Measurements from ENCODE around the gene PTPN1. TPM values are rescaled to one million over a fixed set of nuclear protein-coding genes. Genes with fewer than 3 reads are reported as not detected.

The PTPN1 gene
- total RNA-seq, 1 donor from 2014 or later, result 78.2 TPM

- no peaks in the 10 kb centered on the region for H3K27me3 ChIP-seq (ENCODE audit: low read depth)
- peak; percentile 51 for DNase-seq
- intact Hi-C loops (cut with DNase I), result loop anchor here (10.0 kb wide), 1 partner anchor 64 kb away; no protein-coding TSS in a partner anchor
- H3K4me1 ChIP-seq, result peaks cover 58% of the 10 kb centered on the region
- no peaks in the 10 kb centered on the region for H3K36me3 ChIP-seq
- no peaks in the 10 kb centered on the region for H3K9me3 ChIP-seq
- peak overlapping the region; percentile 98 for H3K27ac ChIP-seq
- peak; percentile 6 to 17 for ATAC-seq
- peak overlapping the region; percentile 98 for H3K4me3 ChIP-seq
- no peak for TF ChIP-seq CTCF (IDR thresholded peaks at IDR 0.05)
Measured at GRCh38 chr20:50510706-50511542, 741 bp downstream of the PTPN1 start.

GRCh38 chr20:50512323-50512722, 2.1 kb downstream of the PTPN1 start:
- no peak for ATAC-seq
- Histone ChIP-seq H3K9me3 (no peaks in the 10 kb centered on the region), H3K4me3 (peak overlapping the region; percentile 98), H3K27ac (peak overlapping the region; percentile 55), H3K36me3 (no peaks in the 10 kb centered on the region), H3K4me1 (peaks cover 72% of the 10 kb centered on the region), H3K27me3 (ENCODE audit: low read depth) (no peaks in the 10 kb centered on the region)
- no peak for DNase-seq
- intact Hi-C loops (cut with DNase I), result loop anchor here (10.0 kb wide), 1 partner anchor 62 kb away; no protein-coding TSS in a partner anchor
- TF ChIP-seq CTCF (IDR thresholded peaks at IDR 0.05), result no peak

- no peak for TF ChIP-seq CTCF (IDR thresholded peaks at IDR 0.05)
- H3K4me1 ChIP-seq, result peaks cover 83% of the 10 kb centered on the region
- H3K36me3 ChIP-seq, result no peaks in the 10 kb centered on the region
- H3K4me3 ChIP-seq, result peak overlapping the region; percentile 98
- ATAC-seq, result peak in 1 of 2 donors; percentile 1
- no peak for DNase-seq
- intact Hi-C loops (cut with DNase I), result loop anchor here (10.0 kb wide), 1 partner anchor 61 kb away; no protein-coding TSS in a partner anchor
- no peaks in the 10 kb centered on the region for H3K27me3 ChIP-seq (ENCODE audit: low read depth)
- no peaks in the 10 kb centered on the region for H3K9me3 ChIP-seq
- H3K27ac ChIP-seq, result peak overlapping the region; percentile 55
Measured at GRCh38 chr20:50513169-50514034, 3.2 kb downstream of the PTPN1 start.

- no peak for TF ChIP-seq CTCF (IDR thresholded peaks at IDR 0.05)
Measured at GRCh38 chr20:50514035-50514337, 3.8 kb downstream of the PTPN1 start.

GRCh38 chr20:50514750-50515149, 4.6 kb downstream of the PTPN1 start:
- peaks cover 88% of the 10 kb centered on the region for H3K4me1 ChIP-seq
- no peak overlapping the region for H3K4me3 ChIP-seq
- TF ChIP-seq CTCF (IDR thresholded peaks at IDR 0.05), result no peak

More at GRCh38 chr20:50514035-50514337, 3.8 kb downstream of the PTPN1 start:
- intact Hi-C loops (cut with DNase I), result loop anchor here (10.0 kb wide), 1 partner anchor 61 kb away; no protein-coding TSS in a partner anchor
- ATAC-seq (no peak), DNase-seq (no peak)
- Histone ChIP-seq H3K9me3 (no peaks in the 10 kb centered on the region), H3K27ac (peak overlapping the region; percentile 55), H3K36me3 (no peaks in the 10 kb centered on the region), H3K4me1 (peaks cover 88% of the 10 kb centered on the region), H3K27me3 (ENCODE audit: low read depth) (no peaks in the 10 kb centered on the region), H3K4me3 (peak overlapping the region; percentile 98)

More at GRCh38 chr20:50514750-50515149, 4.6 kb downstream of the PTPN1 start:
- Histone ChIP-seq H3K9me3 (no peaks in the 10 kb centered on the region), H3K27ac (peak overlapping the region; percentile 55), H3K27me3 (ENCODE audit: low read depth) (no peaks in the 10 kb centered on the region), H3K36me3 (no peaks in the 10 kb centered on the region)
- intact Hi-C loops (cut with DNase I), result loop anchor here (10.0 kb wide), 1 partner anchor 60 kb away; no protein-coding TSS in a partner anchor
- no peak for ATAC-seq
- DNase-seq, result no peak
